UCSD-AML1 (cell line): ENCODE data around the gene HINT2.

Experiments used
- DNase-seq: peaks from one replicate; lab custom pipeline; 2025; ENCODE audit not compliant: unreplicated experiment; lab: John Stamatoyannopoulos, UW

HINT2 gene

DNA sequence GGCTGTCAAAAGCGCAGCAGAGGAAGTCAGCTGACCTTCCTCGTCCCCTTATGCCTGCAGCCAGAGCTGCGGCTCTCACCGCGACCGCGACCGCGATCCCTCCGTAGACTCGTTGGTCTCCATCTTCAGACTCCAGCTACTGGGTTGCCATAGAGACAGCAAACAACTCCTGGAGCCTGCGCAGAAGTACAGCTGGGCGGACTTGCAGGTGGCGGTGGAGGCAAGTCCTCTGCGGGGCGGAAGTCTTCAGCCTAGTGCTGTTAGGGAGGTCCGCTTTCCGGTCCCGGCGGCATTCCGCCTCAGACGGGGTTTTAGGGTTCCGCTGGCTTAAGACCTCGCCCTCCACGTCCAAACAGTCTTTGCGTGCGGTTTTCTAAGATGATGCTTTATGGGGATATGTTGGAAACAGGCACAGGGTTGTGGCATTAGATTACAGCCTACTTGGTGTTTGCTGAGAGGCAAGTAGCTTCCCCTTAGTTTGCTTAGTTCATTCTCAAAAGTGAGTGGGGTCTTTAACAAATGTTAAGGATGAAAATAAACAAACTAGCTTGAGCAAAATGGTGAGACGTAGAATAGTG, 2.7 kb downstream of the HINT2 start, which contains the start of gene SPAG8:
TSS of gene SPAG8 (minus strand) at position 238 of the 578 bp plus-strand sequence. CDS start at position 123, 115 bp downstream.
- peak; percentile 93 for DNase-seq

DNA sequence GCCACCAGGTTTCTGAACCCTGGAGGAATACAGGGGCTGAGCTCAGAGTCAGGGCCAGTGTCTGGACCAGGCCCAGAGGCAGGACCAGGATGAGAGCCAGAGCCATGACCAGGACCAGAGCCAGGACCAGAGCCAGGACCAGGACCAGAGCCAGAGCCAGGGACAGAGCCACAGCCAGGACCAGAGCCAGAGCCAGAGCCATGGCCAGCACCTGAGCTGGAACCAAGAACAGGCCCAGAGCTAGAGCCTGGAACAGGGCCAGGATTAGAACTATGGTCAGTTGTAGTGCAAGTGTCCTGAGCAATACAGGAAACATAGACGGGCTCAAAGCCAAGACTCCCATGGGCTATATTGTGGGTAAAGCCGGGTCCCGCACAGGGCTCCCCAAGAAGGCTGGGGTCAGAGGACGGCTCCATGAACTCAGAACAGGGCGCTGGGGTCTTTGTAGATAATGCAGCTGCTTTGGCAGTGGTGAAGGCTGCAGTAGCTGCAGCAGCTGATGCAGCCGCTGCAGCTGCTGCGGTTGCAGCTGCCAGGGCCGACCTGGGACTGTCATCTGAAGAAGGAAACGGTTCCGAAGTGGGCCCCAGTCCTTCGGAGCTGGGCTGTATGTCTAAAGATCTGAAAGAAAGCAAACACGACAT, 3.3 kb downstream of the HINT2 start:
- DNase-seq, result no peak

DNA sequence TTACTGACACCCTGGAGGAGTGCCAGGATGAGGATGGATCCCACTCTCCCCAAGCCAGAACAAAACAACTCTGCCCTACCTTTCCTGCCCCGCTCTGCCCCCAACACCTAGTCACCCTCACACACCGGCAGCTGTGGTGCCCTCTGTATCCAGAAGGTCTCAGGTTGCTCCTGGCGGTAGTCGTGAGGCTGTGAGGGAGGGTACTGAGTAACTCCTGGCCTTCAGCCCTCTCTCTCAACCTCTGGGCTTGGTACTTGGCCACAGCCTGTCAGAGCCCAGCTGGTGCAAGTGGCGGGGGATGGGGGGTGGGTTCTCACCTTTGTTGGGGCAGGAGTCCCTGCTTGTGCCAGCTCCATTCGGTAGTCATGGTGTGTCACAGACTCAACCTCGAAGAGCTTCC, 4.7 kb downstream of the HINT2 start:
- no peak for DNase-seq

DNA sequence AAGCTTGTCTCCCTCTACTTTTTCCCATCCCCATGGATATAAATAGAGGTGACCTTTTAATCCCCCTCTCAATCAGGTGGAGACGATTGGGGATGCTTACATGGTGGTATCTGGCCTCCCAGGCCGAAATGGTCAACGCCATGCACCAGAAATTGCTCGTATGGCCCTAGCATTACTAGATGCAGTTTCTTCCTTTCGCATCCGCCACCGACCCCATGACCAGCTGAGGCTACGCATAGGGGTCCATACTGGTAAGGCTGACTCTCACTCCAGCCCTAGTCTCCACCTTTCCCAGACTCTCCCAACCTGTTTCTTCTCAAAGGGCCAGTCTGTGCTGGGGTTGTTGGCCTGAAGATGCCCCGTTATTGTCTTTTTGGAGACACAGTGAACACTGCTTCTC, 6.4 kb downstream of the HINT2 start:
- DNase-seq, result no peak

DNA sequence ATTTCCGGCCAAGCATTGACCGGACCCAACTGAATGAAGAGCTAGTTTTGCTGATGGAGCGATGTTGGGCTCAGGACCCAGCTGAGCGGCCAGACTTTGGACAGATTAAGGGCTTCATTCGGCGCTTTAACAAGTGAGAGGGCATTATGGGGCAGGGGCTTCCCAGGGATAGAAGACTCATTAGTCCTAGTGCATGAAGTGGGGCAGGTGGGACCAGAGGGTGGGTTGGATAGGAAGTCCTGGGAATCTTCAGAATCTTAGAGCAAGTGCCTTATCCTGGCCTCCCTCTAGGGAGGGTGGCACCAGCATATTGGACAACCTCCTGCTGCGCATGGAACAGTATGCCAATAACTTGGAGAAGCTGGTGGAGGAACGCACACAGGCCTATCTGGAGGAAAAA, 8.7 kb downstream of the HINT2 start:
- no peak for DNase-seq

DNA sequence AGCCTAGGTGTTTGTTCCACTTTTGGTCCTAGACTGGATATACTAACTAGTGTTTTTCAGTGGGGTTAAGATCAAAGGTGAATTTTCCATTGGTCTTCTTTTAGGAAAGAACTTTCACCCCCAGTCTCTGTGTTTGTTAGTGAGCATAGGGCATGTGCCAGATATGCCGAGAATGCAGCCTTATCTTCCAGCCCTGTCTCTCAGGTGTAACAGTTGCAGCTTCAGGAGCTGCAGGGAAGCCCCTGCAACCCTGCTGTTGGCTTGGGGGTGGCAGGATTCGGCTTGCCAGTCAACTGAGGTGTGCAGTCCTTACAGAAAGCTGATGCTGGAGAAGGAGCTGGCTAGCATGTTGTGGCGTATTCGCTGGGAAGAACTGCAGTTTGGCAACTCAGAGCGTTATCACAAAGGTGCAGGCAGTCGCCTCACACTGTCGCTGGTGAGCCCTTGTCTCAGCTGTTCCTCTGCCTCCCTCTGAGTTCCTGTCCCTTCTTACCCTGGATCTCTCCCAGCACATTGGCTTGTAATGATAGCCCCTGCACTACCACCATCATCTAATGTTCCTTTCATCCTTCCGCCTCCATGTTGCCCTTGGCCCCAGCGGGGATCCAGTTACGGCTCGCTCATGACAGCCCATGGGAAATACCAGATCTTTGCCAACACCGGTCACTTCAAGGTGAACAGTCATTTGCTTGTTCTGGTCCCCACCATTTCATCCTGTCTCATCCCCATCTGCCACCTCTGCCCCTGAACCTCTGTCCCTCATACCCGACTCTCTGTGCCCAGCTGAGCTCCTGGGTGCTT, 13.3 kb downstream of the HINT2 start:
- DNase-seq, result no peak

DNA sequence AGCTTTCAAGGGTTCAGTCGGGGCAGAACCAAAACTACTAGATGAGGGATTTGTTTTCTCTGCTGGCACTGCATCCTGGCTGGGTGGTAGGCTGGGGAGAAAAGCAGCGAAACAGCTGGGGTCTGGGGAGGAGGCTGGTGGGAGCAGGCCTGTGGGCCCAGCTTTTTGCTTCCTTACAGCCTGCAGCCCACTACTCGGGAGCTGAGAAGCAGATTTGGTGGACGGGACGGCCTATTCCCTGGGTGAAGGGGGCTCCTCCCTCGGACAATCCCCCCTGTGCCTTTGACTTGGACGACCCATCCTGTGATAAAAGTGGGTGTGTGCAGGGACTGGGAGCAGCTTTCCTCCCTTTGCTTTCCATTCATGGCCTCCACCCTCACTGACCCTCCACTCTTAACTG, 14.3 kb downstream of the HINT2 start:
- no peak for DNase-seq

DNA sequence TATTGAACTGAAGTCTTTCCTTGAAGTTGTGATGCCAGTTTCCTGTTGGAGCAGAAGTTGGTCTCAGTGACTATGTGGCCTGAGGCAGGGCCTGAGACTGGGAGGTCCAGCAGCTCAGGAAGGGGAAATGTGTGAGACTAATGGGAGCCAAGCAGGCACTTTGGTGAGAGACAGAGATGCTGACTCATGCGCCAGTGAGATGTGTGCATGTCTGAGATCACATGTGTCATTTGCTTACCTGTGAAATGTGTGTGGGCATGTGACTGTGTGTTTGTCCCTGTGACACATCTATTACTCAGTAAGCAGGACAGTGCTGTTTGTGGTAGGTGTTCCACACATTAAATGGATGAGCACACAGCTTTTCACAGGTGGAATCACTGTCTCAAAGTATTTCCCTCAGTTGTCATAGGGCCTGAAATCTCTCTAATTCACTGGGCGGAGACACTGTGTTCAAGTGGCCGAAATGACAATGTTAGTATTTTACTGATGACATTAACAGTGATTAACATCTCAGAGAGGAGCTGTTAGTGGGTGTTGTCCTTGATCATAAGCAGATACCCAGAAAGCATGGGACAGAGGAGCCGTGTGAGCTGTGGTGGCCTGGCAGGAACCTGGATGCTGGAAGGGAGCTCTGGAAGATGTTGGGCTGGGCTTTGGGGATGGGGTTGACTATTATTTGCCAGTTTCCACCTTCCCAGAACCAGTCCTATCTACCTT, 16.0 kb downstream of the HINT2 start:
- peak; percentile 39 for DNase-seq

DNA sequence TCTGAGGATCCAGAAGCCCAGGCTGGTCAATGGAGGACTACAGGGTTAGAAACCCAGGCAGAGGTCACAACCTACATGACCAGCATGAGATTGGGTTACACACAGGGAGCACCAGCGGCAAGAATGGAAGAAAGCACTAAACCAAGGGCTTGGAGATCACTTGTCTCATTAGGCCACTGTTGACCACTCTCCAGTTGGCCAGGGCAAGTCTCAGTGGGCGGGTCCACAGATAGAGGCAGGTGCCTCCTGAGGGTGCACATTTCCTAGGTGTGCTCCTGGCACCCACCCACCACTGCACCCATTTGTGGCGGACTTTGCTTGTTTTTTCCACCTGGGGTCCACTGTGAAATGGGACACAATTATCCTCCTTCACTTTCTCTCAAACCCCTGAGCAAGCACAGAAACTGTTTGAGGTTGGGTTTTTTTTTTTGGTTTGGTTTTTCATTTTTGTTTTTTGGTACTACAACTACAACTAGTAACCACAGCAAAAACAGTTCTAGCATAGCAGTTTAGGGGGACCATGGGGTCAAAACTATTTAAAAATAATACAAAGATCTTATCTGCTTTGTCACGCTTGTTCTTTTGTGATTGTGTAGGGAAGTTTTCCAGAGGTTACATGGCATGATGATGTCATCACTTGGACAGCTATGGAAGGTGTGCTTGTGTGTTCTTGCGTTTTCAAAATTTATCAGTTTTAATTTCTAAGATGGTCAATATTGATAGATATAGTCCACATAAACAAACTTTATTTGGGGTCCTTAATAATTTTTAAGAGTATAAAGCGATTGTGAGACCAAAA, 17.3 kb downstream of the HINT2 start:
- no peak for DNase-seq

DNA sequence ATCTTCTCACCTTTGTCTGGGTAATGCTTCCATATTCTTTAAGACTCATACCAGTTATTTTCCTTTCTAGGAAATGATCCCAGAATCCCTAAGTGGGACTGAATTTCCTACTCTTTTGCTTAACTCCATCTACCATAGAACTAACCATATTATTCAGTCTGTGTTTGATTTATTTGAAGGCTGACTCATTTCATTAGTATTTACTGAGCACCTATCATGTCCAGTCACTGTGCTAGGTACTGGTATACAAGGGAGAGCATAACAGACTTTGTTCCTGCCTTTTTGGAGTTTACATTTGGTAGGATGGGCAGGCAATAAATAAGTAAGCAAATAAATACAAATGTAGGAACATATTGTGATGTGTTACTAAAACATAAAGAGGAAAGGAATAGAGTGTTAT, 19.1 kb downstream of the HINT2 start:
- DNase-seq, result no peak

DNA sequence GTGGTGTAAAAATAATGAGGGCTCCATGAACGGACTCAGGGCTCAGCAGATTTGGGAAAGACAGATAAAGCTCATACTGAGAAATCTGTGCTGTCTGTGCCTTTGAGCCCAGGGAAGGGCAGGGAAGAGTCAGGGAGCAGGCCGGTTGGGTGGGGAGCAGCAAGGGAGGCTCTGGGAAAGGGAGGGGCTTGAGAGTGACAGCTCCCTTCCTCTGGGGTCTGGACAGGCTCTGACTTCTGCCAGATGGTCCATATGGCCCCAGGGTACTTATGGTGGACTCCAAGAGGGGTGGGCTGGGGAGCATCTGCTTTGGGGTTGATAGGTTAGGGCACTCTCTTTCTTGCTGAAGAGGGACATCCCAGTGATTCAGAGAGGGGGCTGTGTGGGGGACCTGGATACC, 21.4 kb downstream of the HINT2 start:
- no peak for DNase-seq

DNA sequence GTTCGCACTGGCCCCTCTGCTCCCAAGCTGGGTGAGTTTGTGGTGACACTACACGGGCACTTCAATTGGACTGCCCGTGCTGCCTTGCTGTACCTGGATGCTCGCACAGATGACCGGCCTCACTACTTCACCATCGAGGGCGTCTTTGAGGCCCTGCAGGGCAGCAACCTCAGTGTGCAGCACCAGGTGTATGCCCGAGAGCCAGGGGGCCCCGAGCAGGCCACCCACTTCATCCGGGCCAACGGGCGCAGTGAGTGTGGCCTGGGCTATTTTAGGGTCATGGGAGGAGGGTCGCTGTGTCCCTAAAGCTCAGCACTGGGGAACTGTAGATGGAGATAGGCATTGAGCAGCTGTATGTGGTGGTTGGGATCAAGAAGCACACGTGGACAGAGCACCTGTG, 22.0 kb downstream of the HINT2 start:
- no peak for DNase-seq

DNA sequence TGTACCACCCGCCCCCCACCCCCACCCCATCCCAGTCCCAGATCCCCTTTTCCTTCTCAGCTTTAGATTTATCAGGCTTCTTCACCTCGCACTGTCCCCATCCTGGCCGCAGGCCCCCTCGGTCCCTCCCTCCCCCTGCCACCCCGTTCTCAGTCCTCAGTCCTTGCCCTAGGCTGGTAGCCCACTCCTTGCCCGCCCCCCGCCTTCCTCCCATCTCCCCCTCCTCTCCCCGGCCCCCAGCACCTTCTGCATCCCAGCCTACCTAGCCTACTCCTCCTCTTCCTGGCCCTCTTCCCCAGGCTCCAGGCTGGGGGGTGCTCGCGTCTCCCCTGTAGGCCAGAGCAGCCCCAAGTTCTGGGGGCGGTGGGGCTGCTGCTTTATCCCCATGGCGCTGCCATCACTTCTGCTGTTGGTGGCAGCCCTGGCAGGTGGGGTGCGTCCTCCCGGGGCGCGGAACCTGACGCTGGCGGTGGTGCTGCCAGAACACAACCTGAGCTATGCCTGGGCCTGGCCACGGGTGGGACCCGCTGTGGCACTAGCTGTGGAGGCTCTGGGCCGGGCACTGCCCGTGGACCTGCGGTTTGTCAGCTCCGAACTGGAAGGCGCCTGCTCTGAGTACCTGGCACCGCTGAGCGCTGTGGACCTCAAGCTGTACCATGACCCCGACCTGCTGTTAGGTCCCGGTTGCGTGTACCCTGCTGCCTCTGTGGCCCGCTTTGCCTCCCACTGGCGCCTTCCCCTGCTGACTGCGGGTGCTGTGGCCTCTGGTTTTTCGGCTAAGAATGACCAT, 22.6 kb downstream of the HINT2 start:
- no peak for DNase-seq

DNA sequence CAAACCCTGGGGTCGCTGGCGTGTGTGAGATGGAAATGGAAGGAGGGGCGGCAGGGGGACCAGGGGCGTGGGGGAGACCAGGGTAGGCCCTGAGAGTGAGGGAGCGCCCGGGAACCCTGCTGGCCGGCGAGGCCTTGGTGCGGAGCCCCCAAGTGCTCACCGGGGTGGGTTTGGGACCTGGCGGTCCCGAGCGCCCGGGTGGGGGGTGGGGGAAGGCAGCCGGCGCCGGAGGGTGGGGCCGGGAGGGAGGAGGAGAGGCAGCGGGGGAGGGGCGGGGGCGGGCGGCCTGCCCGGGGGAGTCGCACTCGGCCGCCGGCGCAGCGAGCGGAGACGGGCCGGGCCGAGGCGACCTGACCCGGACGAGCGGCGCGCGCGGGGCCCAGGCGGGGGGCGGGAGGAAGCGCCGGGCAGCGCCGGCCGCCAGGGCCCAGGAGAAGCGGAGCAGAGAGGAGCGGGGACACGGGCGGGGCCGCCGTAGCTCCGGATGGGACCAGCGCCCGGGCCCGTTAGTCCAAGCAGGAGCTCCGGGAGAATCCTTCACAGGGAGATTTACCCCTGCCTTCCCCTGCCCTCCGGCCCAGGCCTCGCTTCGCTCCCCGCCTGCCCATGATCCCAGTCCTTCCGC, 23.4 kb downstream of the HINT2 start, which contains the start of gene NPR2:
TSS of gene NPR2 (plus strand) at position 295 of the 625 bp plus-strand sequence. CDS start 818 bp downstream, outside the sequence.
- DNase-seq, result no peak

DNA sequence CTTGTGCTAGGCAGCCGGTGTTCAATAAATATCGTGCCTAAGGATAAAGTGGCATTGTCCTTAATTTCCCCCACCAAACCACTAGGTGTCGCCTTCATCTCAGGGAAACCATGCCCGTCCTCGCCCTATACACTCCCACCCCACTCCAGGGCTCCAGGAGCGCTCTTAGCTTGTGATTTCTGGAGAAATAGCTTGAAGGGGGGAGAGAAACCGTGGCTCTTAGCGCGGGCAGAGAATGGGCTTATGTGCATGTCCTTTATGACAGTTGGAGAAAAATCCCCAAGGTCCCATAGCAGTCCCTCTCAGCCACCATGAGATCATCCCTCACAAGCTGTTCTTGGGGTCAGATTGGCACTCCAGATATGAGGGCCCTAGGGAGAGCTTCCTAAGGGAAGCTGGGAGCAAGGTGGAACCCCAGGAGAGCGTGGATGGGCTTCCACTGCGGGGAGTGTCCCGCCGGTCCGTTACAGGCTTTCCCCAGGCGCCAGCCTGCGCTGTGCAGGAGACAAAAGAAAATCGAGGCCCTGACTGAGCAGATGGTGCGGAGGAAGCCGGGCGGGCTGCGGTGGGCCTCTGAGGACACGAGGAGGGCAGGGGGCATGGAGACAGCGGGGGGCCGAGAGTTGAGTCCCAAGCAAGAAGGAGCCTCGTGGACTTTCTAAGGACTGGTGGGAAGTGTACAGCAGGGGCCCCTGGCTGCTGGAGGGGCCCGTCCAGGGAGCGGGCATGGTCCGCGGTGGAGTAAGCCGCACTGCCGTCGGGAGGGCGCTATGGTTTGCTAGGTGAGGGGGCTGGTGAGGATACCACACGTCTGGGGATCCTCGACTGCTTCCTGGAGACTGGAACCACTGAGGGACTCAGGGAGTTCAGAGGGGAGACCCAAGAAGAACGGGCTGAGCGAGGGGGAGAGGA, 24.2 kb downstream of the HINT2 start:
- DNase-seq, result peak; percentile 38

DNA sequence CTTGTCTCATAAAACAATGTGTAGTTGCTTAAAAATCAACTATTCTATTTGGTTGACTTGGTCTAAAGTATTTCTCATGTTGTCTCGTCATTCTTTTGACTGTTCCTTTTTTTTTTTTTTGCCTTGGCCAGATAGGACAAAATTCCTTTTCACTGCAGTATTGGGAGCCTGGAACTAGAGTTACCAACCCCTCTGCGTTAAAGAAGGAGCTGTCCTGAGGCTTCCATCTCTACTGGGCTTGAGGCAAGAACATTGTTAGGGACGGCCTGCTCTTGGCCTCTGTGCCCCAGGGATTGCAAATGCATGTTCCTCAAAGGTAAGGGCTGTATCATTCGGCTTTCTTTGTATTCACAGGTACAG, 24.8 kb downstream of the HINT2 start:
- no peak for DNase-seq

DNA sequence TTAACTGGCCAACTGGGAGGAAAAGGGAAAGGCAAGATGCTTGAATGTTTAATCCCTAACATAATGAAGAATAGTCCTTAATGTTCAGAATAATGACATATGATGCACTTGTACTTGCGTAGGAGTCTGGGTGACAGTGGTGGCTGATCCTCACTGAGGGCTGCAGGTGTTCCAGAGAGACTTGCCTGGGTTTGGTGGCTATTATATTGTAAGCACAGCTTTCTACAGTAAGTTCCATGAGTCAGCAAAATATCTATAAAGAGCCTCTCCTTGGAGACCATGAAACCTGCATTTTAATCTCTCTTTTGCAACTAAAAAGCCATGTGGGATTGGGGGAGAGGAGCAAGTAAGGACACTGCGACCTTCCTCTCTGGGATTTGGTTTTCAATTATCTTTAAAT, 25.3 kb downstream of the HINT2 start:
- DNase-seq, result no peak

DNA sequence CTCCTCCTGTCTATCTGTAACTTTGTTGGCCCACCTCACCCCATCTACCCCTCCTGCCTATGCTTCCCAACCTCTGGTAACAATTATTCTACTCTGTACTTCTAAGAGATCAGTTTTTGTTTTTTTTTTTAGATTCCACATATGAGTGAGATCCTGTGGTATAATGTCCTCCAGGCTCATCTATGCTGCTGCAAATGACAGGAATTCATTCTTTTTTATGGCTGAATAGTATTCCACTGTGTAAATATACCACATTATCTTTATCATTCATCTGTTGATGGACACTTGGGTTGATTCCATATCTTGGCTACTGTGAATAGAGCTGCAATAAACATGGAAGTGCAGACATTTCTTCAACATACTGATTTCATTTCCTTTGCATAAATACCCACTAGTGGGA, 31.4 kb downstream of the HINT2 start:
- DNase-seq, result no peak
